PC-3 (cell line): ENCODE measurements around the gene SLC16A7.

ENCODE experiments used
- EZH2 ChIP-seq: fragments of 300-600 bp; sonication (generic); IDR thresholded peaks from one replicate; pipeline ENCODE4 v1.6.1; 2017; ENCODE audit warnings: antibody characterized with exemption, mild to moderate bottlenecking, low read length; ENCODE audit not compliant: unreplicated experiment
- EZH2phosphoT487 ChIP-seq: fragments of 300-600 bp; sonication (generic); IDR thresholded peaks from 2 replicates; pipeline ENCODE4 v1.6.1; 2018; ENCODE audit warnings: mild to moderate bottlenecking, antibody characterized with exemption, low read length, borderline replicate concordance
- TF ChIP-seq, protein P1 (sequence below): fragments of 300-600 bp; sonication (generic); conservative IDR thresholded peaks from 2 replicates; pipeline ENCODE4 v1.5.1; 2017; ENCODE audit warnings: antibody characterized with exemption, low read depth, mild to moderate bottlenecking, low read length

DNA sequence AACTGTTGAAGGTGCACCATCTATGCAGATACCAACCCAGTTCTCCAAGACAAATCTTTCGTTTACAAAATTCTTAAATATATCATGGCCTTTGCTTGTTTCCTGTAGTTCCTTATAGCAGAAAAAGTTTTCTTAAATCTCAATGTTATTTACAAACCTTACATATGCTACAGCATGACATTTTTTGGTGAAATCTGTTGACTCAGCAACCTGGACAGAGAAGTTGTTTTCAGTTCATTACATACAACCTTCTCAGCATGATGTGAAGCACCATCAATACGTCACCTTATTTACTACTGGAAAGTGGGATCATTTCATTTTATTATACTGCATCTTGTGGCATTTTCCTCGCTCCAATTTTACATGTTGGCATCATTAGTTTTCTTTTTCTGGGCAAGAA lies 231.9 kb downstream of the SLC16A7 start:
- TF ChIP-seq, protein P1, sequence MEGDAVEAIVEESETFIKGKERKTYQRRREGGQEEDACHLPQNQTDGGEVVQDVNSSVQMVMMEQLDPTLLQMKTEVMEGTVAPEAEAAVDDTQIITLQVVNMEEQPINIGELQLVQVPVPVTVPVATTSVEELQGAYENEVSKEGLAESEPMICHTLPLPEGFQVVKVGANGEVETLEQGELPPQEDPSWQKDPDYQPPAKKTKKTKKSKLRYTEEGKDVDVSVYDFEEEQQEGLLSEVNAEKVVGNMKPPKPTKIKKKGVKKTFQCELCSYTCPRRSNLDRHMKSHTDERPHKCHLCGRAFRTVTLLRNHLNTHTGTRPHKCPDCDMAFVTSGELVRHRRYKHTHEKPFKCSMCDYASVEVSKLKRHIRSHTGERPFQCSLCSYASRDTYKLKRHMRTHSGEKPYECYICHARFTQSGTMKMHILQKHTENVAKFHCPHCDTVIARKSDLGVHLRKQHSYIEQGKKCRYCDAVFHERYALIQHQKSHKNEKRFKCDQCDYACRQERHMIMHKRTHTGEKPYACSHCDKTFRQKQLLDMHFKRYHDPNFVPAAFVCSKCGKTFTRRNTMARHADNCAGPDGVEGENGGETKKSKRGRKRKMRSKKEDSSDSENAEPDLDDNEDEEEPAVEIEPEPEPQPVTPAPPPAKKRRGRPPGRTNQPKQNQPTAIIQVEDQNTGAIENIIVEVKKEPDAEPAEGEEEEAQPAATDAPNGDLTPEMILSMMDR: no peak
- TF ChIP-seq EZH2phosphoT487 (no peak), EZH2 (no peak)
